IPS-15b (cell line): ENCODE results near the gene TBRG1.

Experiments
- H3K27me3 ChIP-seq: one replicate; pipeline ENCODE4 v1.6.1; 2013; ENCODE audit warnings: low read length; ENCODE audit not compliant: control insufficient read depth, insufficient read depth
- H3K36me3 ChIP-seq: one replicate; pipeline ENCODE4 v1.6.1; 2013; ENCODE audit warnings: low read length; ENCODE audit not compliant: control insufficient read depth, insufficient read depth
- H3K4me1 ChIP-seq: one replicate; pipeline ENCODE4 v1.6.1; 2013; ENCODE audit warnings: mild to moderate bottlenecking, low read length; ENCODE audit not compliant: control insufficient read depth, insufficient read depth
- H3K4me3 ChIP-seq: one replicate; pipeline ENCODE4 v1.5.1; 2013; ENCODE audit warnings: low read depth, low read length
- H3K9ac ChIP-seq: one replicate; pipeline ENCODE4 v1.6.1; 2013; ENCODE audit warnings: low read depth, mild to moderate bottlenecking, low read length
- H3K9me3 ChIP-seq: one replicate; pipeline ENCODE4 v1.6.1; 2013; ENCODE audit warnings: mild to moderate bottlenecking, low read length; ENCODE audit not compliant: control insufficient read depth, insufficient read depth

TBRG1 gene

GRCh38 chr11:124644426-124645280, 22.0 kb downstream of the TBRG1 start:
- H3K9ac ChIP-seq: no peak overlapping the region
- H3K27me3 ChIP-seq: peaks cover 2% of the 10 kb centered on the region
- peak overlapping the region; percentile 14 for H3K4me3 ChIP-seq
- H3K4me1 ChIP-seq: no peaks in the 10 kb centered on the region
- H3K9me3 ChIP-seq: no peaks in the 10 kb centered on the region
- no peaks in the 10 kb centered on the region for H3K36me3 ChIP-seq

GRCh38 chr11:124646148-124646547, 23.5 kb downstream of the TBRG1 start:
- Histone ChIP-seq H3K4me3 (no peak overlapping the region), H3K4me1 (no peaks in the 10 kb centered on the region), H3K36me3 (no peaks in the 10 kb centered on the region), H3K9ac (no peak overlapping the region), H3K27me3 (peaks cover 2% of the 10 kb centered on the region), H3K9me3 (no peaks in the 10 kb centered on the region)

GRCh38 chr11:124648610-124649009, 25.9 kb downstream of the TBRG1 start:
- Histone ChIP-seq H3K9me3 (no peaks in the 10 kb centered on the region), H3K4me3 (no peak overlapping the region), H3K36me3 (no peaks in the 10 kb centered on the region), H3K27me3 (peaks cover 2% of the 10 kb centered on the region), H3K9ac (no peak overlapping the region), H3K4me1 (no peaks in the 10 kb centered on the region)

GRCh38 chr11:124656774-124657630, 34.3 kb downstream of the TBRG1 start:
- Histone ChIP-seq H3K27me3 (no peaks in the 10 kb centered on the region), H3K4me1 (peaks cover 14% of the 10 kb centered on the region), H3K4me3 (no peak overlapping the region), H3K36me3 (no peaks in the 10 kb centered on the region), H3K9me3 (no peaks in the 10 kb centered on the region), H3K9ac (no peak overlapping the region)

GRCh38 chr11:124657904-124658303, 35.2 kb downstream of the TBRG1 start:
- Histone ChIP-seq H3K4me1 (peaks cover 14% of the 10 kb centered on the region), H3K9ac (no peak overlapping the region), H3K9me3 (no peaks in the 10 kb centered on the region), H3K27me3 (no peaks in the 10 kb centered on the region), H3K4me3 (no peak overlapping the region), H3K36me3 (no peaks in the 10 kb centered on the region)

- Histone ChIP-seq H3K9ac (no peak overlapping the region), H3K9me3 (no peaks in the 10 kb centered on the region), H3K36me3 (no peaks in the 10 kb centered on the region), H3K4me3 (no peak overlapping the region), H3K4me1 (peaks cover 14% of the 10 kb centered on the region), H3K27me3 (no peaks in the 10 kb centered on the region)
Measured at GRCh38 chr11:124658501-124658900, 35.8 kb downstream of the TBRG1 start.

- H3K36me3 ChIP-seq: no peaks in the 10 kb centered on the region
Measured at GRCh38 chr11:124658986-124659385, 36.3 kb downstream of the TBRG1 start.

GRCh38 chr11:124661553-124661952, 38.9 kb downstream of the TBRG1 start:
- Histone ChIP-seq H3K4me1 (peaks cover 14% of the 10 kb centered on the region), H3K27me3 (no peaks in the 10 kb centered on the region), H3K9me3 (no peaks in the 10 kb centered on the region), H3K36me3 (no peaks in the 10 kb centered on the region), H3K9ac (no peak overlapping the region), H3K4me3 (no peak overlapping the region)

More at GRCh38 chr11:124658986-124659385, 36.3 kb downstream of the TBRG1 start:
- H3K9me3 ChIP-seq: no peaks in the 10 kb centered on the region
- H3K27me3 ChIP-seq: no peaks in the 10 kb centered on the region
- peaks cover 14% of the 10 kb centered on the region for H3K4me1 ChIP-seq
- H3K9ac ChIP-seq: no peak overlapping the region
- H3K4me3 ChIP-seq: no peak overlapping the region

GRCh38 chr11:124662106-124662505, 39.4 kb downstream of the TBRG1 start:
- Histone ChIP-seq H3K4me3 (no peak overlapping the region), H3K9me3 (no peaks in the 10 kb centered on the region), H3K36me3 (no peaks in the 10 kb centered on the region), H3K9ac (no peak overlapping the region), H3K27me3 (no peaks in the 10 kb centered on the region), H3K4me1 (peaks cover 10% of the 10 kb centered on the region)

- Histone ChIP-seq H3K9me3 (no peaks in the 10 kb centered on the region), H3K27me3 (peaks cover 4% of the 10 kb centered on the region), H3K4me1 (no peaks in the 10 kb centered on the region), H3K4me3 (no peak overlapping the region), H3K36me3 (no peaks in the 10 kb centered on the region), H3K9ac (no peak overlapping the region)
Measured at GRCh38 chr11:124663861-124664260, 41.2 kb downstream of the TBRG1 start.

- Histone ChIP-seq H3K36me3 (no peaks in the 10 kb centered on the region), H3K4me3 (no peak overlapping the region), H3K9me3 (no peaks in the 10 kb centered on the region), H3K9ac (no peak overlapping the region), H3K4me1 (no peaks in the 10 kb centered on the region), H3K27me3 (peaks cover 17% of the 10 kb centered on the region)
Measured at GRCh38 chr11:124667601-124668000, 44.9 kb downstream of the TBRG1 start.
